Tibial nerve (tissue), 4 donors: Measurements from ENCODE around the gene SUPT5H. TPM values are rescaled to one million over a fixed set of nuclear protein-coding genes. Genes with fewer than 3 reads are reported as not detected.

Experiments used
- DNase-seq, 2 donors: peaks; one replicate each; pipeline ENCODE4 v3.0.0-alpha.2; 2019; ENCODE audit warnings: low spot score in 2 of 2
- H3K27ac ChIP-seq, 4 donors: fragments of 200-600 bp; sonication (generic) in 3 of 4; one replicate each; pipeline ENCODE4 v1.5.1; 2017 to 2019; ENCODE audit warnings: mild to moderate bottlenecking in 1 of 4
- H3K27me3 ChIP-seq, 2 donors: fragments of 200-600 bp; sonication (generic) in 1 of 2; one replicate each; pipeline versions ENCODE4 v1.5.1 to v1.6.0; 2017 to 2019
- H3K36me3 ChIP-seq, 3 donors: fragments of 200-600 bp; sonication (generic); one replicate each; pipeline ENCODE4 v1.5.1; 2018 to 2019
- H3K4me1 ChIP-seq, 4 donors: fragments of 200-600 bp; sonication (generic) in 3 of 4; one replicate each; pipeline ENCODE4 v1.5.1; 2017 to 2019
- H3K4me3 ChIP-seq, 4 donors: fragments of 200-600 bp; sonication (generic) in 3 of 4; one replicate each; pipeline ENCODE4 v1.5.1; 2017 to 2019; ENCODE audit warnings: mild to moderate bottlenecking in 1 of 4, moderate library complexity in 1 of 4
- H3K9me3 ChIP-seq, 4 donors: fragments of 200-600 bp; sonication (generic) in 3 of 4; one replicate each; pipeline ENCODE4 v1.5.1; 2017 to 2019
- EP300 ChIP-seq, 2 donors: sonication (generic); formaldehyde crosslinking; IDR thresholded peaks; one replicate each; pipeline ENCODE4 v1.6.1; 2017; ENCODE audit warnings: antibody characterized with exemption in 2 of 2, mild to moderate bottlenecking in 1 of 2
- POLR2A ChIP-seq, 2 donors: fragments of 450-650 bp; IDR thresholded peaks; one replicate each; pipeline ENCODE4 v1.6.1; 2017; ENCODE audit warnings: antibody characterized with exemption in 2 of 2, mild to moderate bottlenecking in 2 of 2, moderate library complexity in 2 of 2
- WGBS, 2 donors: methylation state at CpG; one replicate each; pipeline ENCODE4 v1.1.5; 2018; 5-methylcytosine and 5-hydroxymethylcytosine counted together
- small RNA-seq: library from RNA; depleted of rRNA; stranded (forward); fragments of <200 nt; gene quantifications from one replicate; pipeline ENCODE3, GENCODE V24; 2016
- total RNA-seq, 4 donors: library from RNA; depleted of rRNA; stranded (reverse); fragments of >200 nt; gene quantifications; one replicate each; pipeline ENCODE4 v1.1.0, GENCODE V29; 2016
- TF ChIP-seq, protein P1 (sequence below), 5 experiments: fragments of 200-600 bp in 3 of 5; fragments of 450-650 bp in 2 of 5; sonication (generic) in 3 of 5; IDR thresholded peaks; one replicate each; pipeline ENCODE4 v1.5.1; 2016 to 2019; ENCODE audit warnings: antibody characterized with exemption in 5 of 5, mild to moderate bottlenecking in 3 of 5, moderate library complexity in 2 of 5

Gene SUPT5H
- total RNA-seq, 4 donors from 2014 or later: 94.4 to 120 (median 106) TPM

DNA sequence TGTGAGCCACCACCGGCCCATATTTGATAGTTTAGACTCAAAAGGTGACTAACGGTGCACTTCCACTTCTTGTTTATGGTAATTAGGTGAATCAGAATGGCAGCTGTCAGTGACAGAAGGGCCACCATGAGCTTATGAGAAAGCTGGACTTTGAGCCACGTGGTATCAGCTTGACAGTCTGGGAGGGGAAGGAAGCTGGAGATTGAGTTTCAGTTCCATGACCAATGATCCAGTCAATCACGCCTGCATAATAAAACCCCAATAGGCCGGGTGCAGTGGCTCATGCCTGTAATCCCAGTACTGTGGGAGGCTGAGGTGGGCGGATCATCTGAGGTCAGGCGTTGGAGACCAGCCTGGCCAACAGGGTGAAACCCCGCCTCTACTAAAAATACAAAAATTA lies 79.1 kb downstream of the SUPT5H start:
- Histone ChIP-seq H3K4me1 (peaks cover 0 to under 1% (median 0%) of the 10 kb centered on the region in 4 donors), H3K27ac (no peak overlapping the region), H3K36me3 (peaks cover 0 to 14% (median 0%) of the 10 kb centered on the region in 3 donors), H3K27me3 (no peaks in the 10 kb centered on the region), H3K9me3 (no peaks in the 10 kb centered on the region), H3K4me3 (no peak overlapping the region)
- WGBS, 2 donors: 82 to 86% methylated on average over 8 of the region's 8 CpGs
- DNase-seq: no peak
- TF ChIP-seq EP300 (IDR thresholded peaks at IDR 0.05) (no peak), POLR2A (IDR thresholded peaks at IDR 0.05) (no peak)
- TF ChIP-seq, protein P1, sequence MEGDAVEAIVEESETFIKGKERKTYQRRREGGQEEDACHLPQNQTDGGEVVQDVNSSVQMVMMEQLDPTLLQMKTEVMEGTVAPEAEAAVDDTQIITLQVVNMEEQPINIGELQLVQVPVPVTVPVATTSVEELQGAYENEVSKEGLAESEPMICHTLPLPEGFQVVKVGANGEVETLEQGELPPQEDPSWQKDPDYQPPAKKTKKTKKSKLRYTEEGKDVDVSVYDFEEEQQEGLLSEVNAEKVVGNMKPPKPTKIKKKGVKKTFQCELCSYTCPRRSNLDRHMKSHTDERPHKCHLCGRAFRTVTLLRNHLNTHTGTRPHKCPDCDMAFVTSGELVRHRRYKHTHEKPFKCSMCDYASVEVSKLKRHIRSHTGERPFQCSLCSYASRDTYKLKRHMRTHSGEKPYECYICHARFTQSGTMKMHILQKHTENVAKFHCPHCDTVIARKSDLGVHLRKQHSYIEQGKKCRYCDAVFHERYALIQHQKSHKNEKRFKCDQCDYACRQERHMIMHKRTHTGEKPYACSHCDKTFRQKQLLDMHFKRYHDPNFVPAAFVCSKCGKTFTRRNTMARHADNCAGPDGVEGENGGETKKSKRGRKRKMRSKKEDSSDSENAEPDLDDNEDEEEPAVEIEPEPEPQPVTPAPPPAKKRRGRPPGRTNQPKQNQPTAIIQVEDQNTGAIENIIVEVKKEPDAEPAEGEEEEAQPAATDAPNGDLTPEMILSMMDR (IDR thresholded peaks at IDR 0.05): no peak

GRCh38 chr19:39525205-39525604 lies 79.8 kb downstream of the SUPT5H start:
- Histone ChIP-seq H3K27me3 (no peaks in the 10 kb centered on the region), H3K4me1 (peaks cover 0 to 8% (median 0%) of the 10 kb centered on the region in 4 donors), H3K9me3 (no peaks in the 10 kb centered on the region), H3K36me3 (peaks cover 0 to 20% (median 0%) of the 10 kb centered on the region in 3 donors), H3K4me3 (no peak overlapping the region), H3K27ac (no peak overlapping the region)
- 93 to 99% methylated on average over 3 of the region's 3 CpGs for WGBS, 2 donors
- DNase-seq: no peak
- TF ChIP-seq POLR2A (IDR thresholded peaks at IDR 0.05) (no peak), EP300 (IDR thresholded peaks at IDR 0.05) (no peak)

Small RNAs within 50 kb of the gene (small RNA-seq; reads per million reads assigned to genes)
- gene MIR4530: not detected

Other genes starting within 250 kb of the SUPT5H start
- gene NCCRP1, start 248.6 kb upstream of the SUPT5H start, total RNA-seq: not detected
- 1 to 10 TPM in 2 of 4 donors, not detected in 2; 1.3 to 6.0 TPM for gene SYCN, start 241.3 kb upstream of the SUPT5H start, total RNA-seq
- gene IFNL3, start 200.6 kb upstream of the SUPT5H start, total RNA-seq: not detected
- gene IFNL4, start 196.7 kb upstream of the SUPT5H start, total RNA-seq: not detected
- not detected for gene IFNL2, start 177.2 kb upstream of the SUPT5H start, total RNA-seq
- gene IFNL1, start 149.2 kb upstream of the SUPT5H start, total RNA-seq: not detected
- 1 to 10 TPM in 2 of 4 donors, under 1 TPM in 2; 0.30 to 2.4 (median 1.4) TPM for gene LRFN1, start 124.7 kb upstream of the SUPT5H start, total RNA-seq
- gene GMFG, start 109.5 kb upstream of the SUPT5H start, total RNA-seq: 10 to 100 TPM in 3 of 4 donors, 1 to 10 TPM in 1; 8.4 to 36.5 (median 18.2) TPM
- 100 to 1,000 TPM; 103 to 193 (median 115) TPM for gene SAMD4B, start 103.2 kb upstream of the SUPT5H start, total RNA-seq
- gene PAF1, start 54.5 kb upstream of the SUPT5H start, total RNA-seq: 10 to 100 TPM; 30.8 to 48.3 (median 44.3) TPM
- 10 to 100 TPM; 32.9 to 52.5 (median 37.6) TPM for gene MED29, start 54.2 kb upstream of the SUPT5H start, total RNA-seq
- 100 to 1,000 TPM; 125 to 274 (median 178) TPM for gene ZFP36, start 38.7 kb upstream of the SUPT5H start, total RNA-seq
- gene PLEKHG2, start 32.9 kb upstream of the SUPT5H start, total RNA-seq: 10 to 100 TPM; 20.1 to 62.1 (median 35.6) TPM
- 1,000 to 10,000 TPM; 1,048 to 1,762 (median 1,462) TPM for gene RPS16, start 9.6 kb upstream of the SUPT5H start, total RNA-seq
- 10 to 100 TPM; 38.4 to 65.5 (median 55.4) TPM for gene TIMM50, start 35.3 kb downstream of the SUPT5H start, total RNA-seq
- not detected for gene DLL3, start 53.4 kb downstream of the SUPT5H start, total RNA-seq
- not detected for gene SELENOV, start 69.6 kb downstream of the SUPT5H start, total RNA-seq
- gene EID2B, start 87.3 kb downstream of the SUPT5H start, total RNA-seq: 10 to 100 TPM in 1 of 4 donors, 1 to 10 TPM in 3; 3.0 to 10.2 (median 7.0) TPM
- 10 to 100 TPM; 14.0 to 27.3 (median 23.4) TPM for gene EID2, start 94.6 kb downstream of the SUPT5H start, total RNA-seq
- gene LGALS13, start 156.9 kb downstream of the SUPT5H start, total RNA-seq: not detected
- not detected for gene LGALS16, start 210.3 kb downstream of the SUPT5H start, total RNA-seq